Measurements from ENCODE around the gene FHIT.

The FHIT gene

DNA sequence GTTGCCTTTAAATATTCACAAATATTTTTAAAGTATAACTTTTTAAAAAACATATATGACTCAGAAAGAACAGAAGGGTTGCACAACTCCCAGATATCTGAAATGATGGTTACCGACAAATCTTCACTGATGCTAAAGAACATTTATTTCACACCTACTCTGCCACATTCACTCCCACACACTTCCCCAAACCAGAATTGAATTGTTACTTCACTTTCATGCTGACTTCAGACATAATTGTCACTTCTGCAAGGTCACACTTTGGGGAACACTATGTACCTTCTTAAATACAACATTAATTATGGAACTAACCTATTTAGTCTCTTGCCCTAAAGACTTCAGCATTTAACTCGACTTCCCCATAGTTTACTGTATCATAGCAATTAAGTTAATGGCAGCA, 795.1 kb downstream of the FHIT start:
- Histone ChIP-seq H3K27ac (ENCODE audit: insufficient read depth, low read length, poor library complexity, severe bottlenecking) (no peak overlapping the region), H3K9me3 (ENCODE audit: control insufficient read depth, low read length) (no peaks in the 10 kb centered on the region)
- DNase-seq: no peak

GRCh38 chr3:60453326-60453725, 797.9 kb downstream of the FHIT start:
- H3K27ac ChIP-seq (ENCODE audit: insufficient read depth, low read length, poor library complexity, severe bottlenecking): no peak overlapping the region
- H3K36me3 ChIP-seq (ENCODE audit: control insufficient read depth, insufficient read depth, low read length): no peaks in the 10 kb centered on the region
- H3K27me3 ChIP-seq (replicated peaks; ENCODE audit: control insufficient read depth, insufficient read depth, low read length, poor library complexity, severe bottlenecking): no peaks in the 10 kb centered on the region
- no peaks in the 10 kb centered on the region for H3K9me3 ChIP-seq (ENCODE audit: control insufficient read depth, low read length)
- no peak overlapping the region for H3K4me3 ChIP-seq (ENCODE audit: insufficient read depth, low read depth, low read length, poor library complexity, severe bottlenecking)
- no peak for DNase-seq
- no peaks in the 10 kb centered on the region for H3K4me1 ChIP-seq (ENCODE audit: control insufficient read depth, insufficient read depth, low read length, poor library complexity, severe bottlenecking)

More for the DNA sequence above, 795.1 kb downstream of the FHIT start:
- Histone ChIP-seq H3K36me3 (ENCODE audit: control insufficient read depth, insufficient read depth, low read length) (no peaks in the 10 kb centered on the region), H3K27me3 (replicated peaks; ENCODE audit: control insufficient read depth, insufficient read depth, low read length, poor library complexity, severe bottlenecking) (no peaks in the 10 kb centered on the region), H3K4me3 (ENCODE audit: insufficient read depth, low read depth, low read length, poor library complexity, severe bottlenecking) (no peak overlapping the region), H3K4me1 (ENCODE audit: control insufficient read depth, insufficient read depth, low read length, poor library complexity, severe bottlenecking) (no peaks in the 10 kb centered on the region)

- no peaks in the 10 kb centered on the region for H3K36me3 ChIP-seq (ENCODE audit: control insufficient read depth, insufficient read depth, low read length)
- no peak overlapping the region for H3K4me3 ChIP-seq (ENCODE audit: insufficient read depth, low read depth, low read length, poor library complexity, severe bottlenecking)
- H3K27me3 ChIP-seq (replicated peaks; ENCODE audit: control insufficient read depth, insufficient read depth, low read length, poor library complexity, severe bottlenecking): no peaks in the 10 kb centered on the region
- no peak for DNase-seq
- no peak overlapping the region for H3K27ac ChIP-seq (ENCODE audit: insufficient read depth, low read length, poor library complexity, severe bottlenecking)
- no peaks in the 10 kb centered on the region for H3K9me3 ChIP-seq (ENCODE audit: control insufficient read depth, low read length)
- no peaks in the 10 kb centered on the region for H3K4me1 ChIP-seq (ENCODE audit: control insufficient read depth, insufficient read depth, low read length, poor library complexity, severe bottlenecking)
Measured at GRCh38 chr3:60448696-60449095, 802.6 kb downstream of the FHIT start.

DNA sequence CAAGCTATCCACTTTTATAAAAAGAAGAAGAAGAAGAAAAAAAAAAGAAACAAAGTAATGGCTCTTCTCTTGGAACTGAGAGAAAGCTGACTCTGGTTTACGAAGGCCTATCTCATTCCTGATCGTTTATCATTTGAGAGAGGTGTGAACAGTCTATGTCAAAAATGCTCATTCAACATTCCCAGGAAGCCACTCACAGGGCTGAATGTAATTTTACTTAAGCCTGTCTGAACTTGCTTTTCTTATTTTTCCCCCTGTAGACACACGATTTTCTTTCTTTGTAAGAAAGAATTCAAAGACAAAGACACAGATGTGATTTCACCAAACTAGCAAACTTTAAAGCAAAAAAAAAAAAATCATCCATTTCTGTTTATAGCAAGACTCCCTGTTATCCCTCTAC, 805.8 kb downstream of the FHIT start:
- DNase-seq: no peak
- no peaks in the 10 kb centered on the region for H3K36me3 ChIP-seq (ENCODE audit: control insufficient read depth, insufficient read depth, low read length)
- no peak overlapping the region for H3K4me3 ChIP-seq (ENCODE audit: insufficient read depth, low read depth, low read length, poor library complexity, severe bottlenecking)
- H3K4me1 ChIP-seq (ENCODE audit: control insufficient read depth, insufficient read depth, low read length, poor library complexity, severe bottlenecking): no peaks in the 10 kb centered on the region
- no peaks in the 10 kb centered on the region for H3K27me3 ChIP-seq (replicated peaks; ENCODE audit: control insufficient read depth, insufficient read depth, low read length, poor library complexity, severe bottlenecking)
- no peak overlapping the region for H3K27ac ChIP-seq (ENCODE audit: insufficient read depth, low read length, poor library complexity, severe bottlenecking)
- H3K9me3 ChIP-seq (ENCODE audit: control insufficient read depth, low read length): no peaks in the 10 kb centered on the region

DNA sequence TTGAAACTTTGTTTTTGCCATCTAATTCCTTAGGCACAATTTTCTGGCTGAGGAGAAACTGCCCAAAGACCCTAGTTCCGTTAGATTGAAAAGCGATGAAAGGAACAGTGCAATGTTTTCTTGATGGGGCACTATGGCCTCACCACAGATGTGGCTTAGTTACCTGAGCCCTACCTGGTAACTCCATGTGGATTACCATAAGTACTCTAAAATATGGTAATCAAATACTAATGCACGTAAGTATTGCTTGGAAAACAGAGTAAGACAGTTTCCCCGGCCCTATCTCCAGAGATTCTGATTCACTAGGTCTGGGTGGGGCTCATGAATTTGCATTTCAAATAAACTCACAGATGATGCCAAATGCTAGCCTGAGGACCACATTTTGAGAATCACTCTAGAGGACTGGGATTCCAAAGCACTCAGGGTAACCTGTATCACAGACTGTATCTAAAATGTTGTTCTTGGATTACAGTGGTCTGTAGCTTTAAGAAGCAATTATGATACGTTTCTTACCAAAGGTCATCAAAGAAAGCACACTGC, 806.3 kb downstream of the FHIT start:
- H3K27me3 ChIP-seq (replicated peaks; ENCODE audit: control insufficient read depth, insufficient read depth, low read length, poor library complexity, severe bottlenecking): no peaks in the 10 kb centered on the region
- DNase-seq: no peak
- H3K9me3 ChIP-seq (ENCODE audit: control insufficient read depth, low read length): no peaks in the 10 kb centered on the region
- no peaks in the 10 kb centered on the region for H3K4me1 ChIP-seq (ENCODE audit: control insufficient read depth, insufficient read depth, low read length, poor library complexity, severe bottlenecking)
- H3K36me3 ChIP-seq (ENCODE audit: control insufficient read depth, insufficient read depth, low read length): no peaks in the 10 kb centered on the region
- no peak overlapping the region for H3K4me3 ChIP-seq (ENCODE audit: insufficient read depth, low read depth, low read length, poor library complexity, severe bottlenecking)
- no peak overlapping the region for H3K27ac ChIP-seq (ENCODE audit: insufficient read depth, low read length, poor library complexity, severe bottlenecking)

DNA sequence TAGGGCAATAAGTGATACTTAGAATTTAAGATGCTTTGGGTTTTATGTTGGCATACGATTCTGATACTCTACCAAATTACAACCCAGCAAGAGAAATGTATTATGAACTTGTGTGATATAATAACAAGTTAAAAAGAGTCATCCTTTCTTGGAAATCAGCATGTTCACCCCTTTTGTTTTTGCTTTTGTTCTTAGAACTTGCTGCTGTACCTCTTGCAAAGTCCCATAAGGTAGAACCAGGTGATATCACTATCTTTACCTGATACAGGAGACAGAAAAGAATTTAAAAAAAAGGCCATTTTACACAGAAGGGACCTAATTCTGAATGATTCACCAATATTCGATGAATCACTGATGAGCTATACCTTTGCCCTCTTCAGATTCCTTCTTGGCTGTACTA, 810.4 kb downstream of the FHIT start:
- no peaks in the 10 kb centered on the region for H3K4me1 ChIP-seq (ENCODE audit: control insufficient read depth, insufficient read depth, low read length, poor library complexity, severe bottlenecking)
- DNase-seq: no peak
- no peaks in the 10 kb centered on the region for H3K36me3 ChIP-seq (ENCODE audit: control insufficient read depth, insufficient read depth, low read length)
- no peaks in the 10 kb centered on the region for H3K9me3 ChIP-seq (ENCODE audit: control insufficient read depth, low read length)
- no peak overlapping the region for H3K4me3 ChIP-seq (ENCODE audit: insufficient read depth, low read depth, low read length, poor library complexity, severe bottlenecking)
- H3K27me3 ChIP-seq (replicated peaks; ENCODE audit: control insufficient read depth, insufficient read depth, low read length, poor library complexity, severe bottlenecking): no peaks in the 10 kb centered on the region
- no peak overlapping the region for H3K27ac ChIP-seq (ENCODE audit: insufficient read depth, low read length, poor library complexity, severe bottlenecking)

GRCh38 chr3:60435941-60436650, 815.2 kb downstream of the FHIT start:
- no peak overlapping the region for H3K27ac ChIP-seq (ENCODE audit: insufficient read depth, low read length, poor library complexity, severe bottlenecking)
- no peaks in the 10 kb centered on the region for H3K27me3 ChIP-seq (replicated peaks; ENCODE audit: control insufficient read depth, insufficient read depth, low read length, poor library complexity, severe bottlenecking)
- DNase-seq: no peak
- no peaks in the 10 kb centered on the region for H3K9me3 ChIP-seq (ENCODE audit: control insufficient read depth, low read length)
- H3K36me3 ChIP-seq (ENCODE audit: control insufficient read depth, insufficient read depth, low read length): no peaks in the 10 kb centered on the region
- no peak overlapping the region for H3K4me3 ChIP-seq (ENCODE audit: insufficient read depth, low read depth, low read length, poor library complexity, severe bottlenecking)
- H3K4me1 ChIP-seq (ENCODE audit: control insufficient read depth, insufficient read depth, low read length, poor library complexity, severe bottlenecking): no peaks in the 10 kb centered on the region

DNA sequence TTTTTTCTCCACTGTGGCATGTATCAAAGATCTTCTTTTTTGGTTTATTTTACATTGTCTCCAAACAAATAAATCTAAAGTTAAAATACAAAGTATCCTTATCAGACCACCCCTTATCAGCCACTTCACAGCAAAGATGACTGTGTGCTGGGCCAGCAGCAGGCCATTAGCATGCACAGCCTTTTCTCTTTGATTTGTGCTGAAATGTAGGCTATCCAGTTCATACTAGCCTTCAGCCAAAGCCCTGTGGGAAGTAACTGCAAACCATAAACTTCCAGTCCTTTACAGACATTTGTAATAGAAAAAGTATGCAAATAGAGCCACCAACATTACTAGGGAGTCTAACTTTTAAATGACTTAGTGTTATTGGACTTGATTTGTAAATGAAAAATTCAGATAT, 816.3 kb downstream of the FHIT start:
- H3K36me3 ChIP-seq (ENCODE audit: control insufficient read depth, insufficient read depth, low read length): no peaks in the 10 kb centered on the region
- no peaks in the 10 kb centered on the region for H3K4me1 ChIP-seq (ENCODE audit: control insufficient read depth, insufficient read depth, low read length, poor library complexity, severe bottlenecking)
- no peak overlapping the region for H3K4me3 ChIP-seq (ENCODE audit: insufficient read depth, low read depth, low read length, poor library complexity, severe bottlenecking)
- no peaks in the 10 kb centered on the region for H3K9me3 ChIP-seq (ENCODE audit: control insufficient read depth, low read length)
- no peak overlapping the region for H3K27ac ChIP-seq (ENCODE audit: insufficient read depth, low read length, poor library complexity, severe bottlenecking)
- no peaks in the 10 kb centered on the region for H3K27me3 ChIP-seq (replicated peaks; ENCODE audit: control insufficient read depth, insufficient read depth, low read length, poor library complexity, severe bottlenecking)
- no peak for DNase-seq

DNA sequence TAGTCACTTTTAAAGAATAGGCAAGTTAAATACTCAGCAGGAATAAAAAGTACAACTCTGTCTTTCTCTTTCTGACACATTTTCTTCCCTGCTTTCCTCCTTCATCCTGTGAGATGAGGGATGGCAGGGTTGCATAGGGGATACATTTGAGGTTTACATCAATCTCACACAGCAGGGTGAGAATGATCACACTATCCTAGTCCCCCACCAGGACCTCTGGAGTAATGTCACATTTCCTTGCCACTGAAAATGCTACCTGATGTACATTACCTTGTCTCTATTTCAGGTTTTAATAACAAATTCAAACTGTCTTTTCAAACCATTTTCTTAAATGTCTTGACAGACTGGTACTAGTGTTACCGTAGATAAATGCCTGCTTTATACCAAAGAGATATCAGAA, 816.9 kb downstream of the FHIT start:
- Histone ChIP-seq H3K9me3 (ENCODE audit: control insufficient read depth, low read length) (no peaks in the 10 kb centered on the region), H3K27me3 (replicated peaks; ENCODE audit: control insufficient read depth, insufficient read depth, low read length, poor library complexity, severe bottlenecking) (no peaks in the 10 kb centered on the region), H3K4me1 (ENCODE audit: control insufficient read depth, insufficient read depth, low read length, poor library complexity, severe bottlenecking) (no peaks in the 10 kb centered on the region), H3K36me3 (ENCODE audit: control insufficient read depth, insufficient read depth, low read length) (no peaks in the 10 kb centered on the region), H3K27ac (ENCODE audit: insufficient read depth, low read length, poor library complexity, severe bottlenecking) (no peak overlapping the region), H3K4me3 (ENCODE audit: insufficient read depth, low read depth, low read length, poor library complexity, severe bottlenecking) (no peak overlapping the region)
- no peak for DNase-seq

- H3K9me3 ChIP-seq (ENCODE audit: control insufficient read depth, low read length): no peaks in the 10 kb centered on the region
- no peaks in the 10 kb centered on the region for H3K4me1 ChIP-seq (ENCODE audit: control insufficient read depth, insufficient read depth, low read length, poor library complexity, severe bottlenecking)
- no peaks in the 10 kb centered on the region for H3K36me3 ChIP-seq (ENCODE audit: control insufficient read depth, insufficient read depth, low read length)
- H3K4me3 ChIP-seq (ENCODE audit: insufficient read depth, low read depth, low read length, poor library complexity, severe bottlenecking): no peak overlapping the region
- no peaks in the 10 kb centered on the region for H3K27me3 ChIP-seq (replicated peaks; ENCODE audit: control insufficient read depth, insufficient read depth, low read length, poor library complexity, severe bottlenecking)
- no peak overlapping the region for H3K27ac ChIP-seq (ENCODE audit: insufficient read depth, low read length, poor library complexity, severe bottlenecking)
- no peak for DNase-seq
Measured at GRCh38 chr3:60431599-60431958, 819.7 kb downstream of the FHIT start.
